ENCODE data around the gene PCSK1N.

The PCSK1N gene

GRCh38 chrX:48785540-48786214, 49.7 kb downstream of the PCSK1N start:
- TF ChIP-seq CTCF (IDR thresholded peaks at IDR 0.05; ENCODE audit: low read depth, low read length) = no peak
- in situ Hi-C loops (cut with HindIII; ENCODE audit: low sequenced_read_pairs) = no loop called here
- no peak for DNase-seq (ENCODE audit: low read depth, low spot score)
- H3K4me3 ChIP-seq (ENCODE audit: low read depth, low read length) = no peak overlapping the region

- TF ChIP-seq CTCF (IDR thresholded peaks at IDR 0.05; ENCODE audit: low read depth, low read length) = no peak
- DNase-seq (ENCODE audit: low read depth, low spot score) = no peak
- no peak overlapping the region for H3K4me3 ChIP-seq (ENCODE audit: low read depth, low read length)
- in situ Hi-C loops (cut with HindIII; ENCODE audit: low sequenced_read_pairs) = no loop called here
Observed at GRCh38 chrX:48785186-48785539, 50.2 kb downstream of the PCSK1N start.

- H3K4me3 ChIP-seq (ENCODE audit: low read depth, low read length) = no peak overlapping the region
- in situ Hi-C loops (cut with HindIII; ENCODE audit: low sequenced_read_pairs) = no loop called here
- no peak for DNase-seq (ENCODE audit: low read depth, low spot score)
- no peak for TF ChIP-seq CTCF (IDR thresholded peaks at IDR 0.05; ENCODE audit: low read depth, low read length)
Observed at GRCh38 chrX:48784726-48785125, 50.7 kb downstream of the PCSK1N start.

GRCh38 chrX:48782795-48783194, 52.6 kb downstream of the PCSK1N start:
- in situ Hi-C loops (cut with HindIII; ENCODE audit: low sequenced_read_pairs) = no loop called here
- DNase-seq (ENCODE audit: low read depth, low spot score) = no peak
- no peak for TF ChIP-seq CTCF (IDR thresholded peaks at IDR 0.05; ENCODE audit: low read depth, low read length)
- no peak overlapping the region for H3K4me3 ChIP-seq (ENCODE audit: low read depth, low read length)

- no peak for TF ChIP-seq CTCF (IDR thresholded peaks at IDR 0.05; ENCODE audit: low read depth, low read length)
Observed at GRCh38 chrX:48782216-48782615, 53.2 kb downstream of the PCSK1N start.

GRCh38 chrX:48781705-48782104, 53.7 kb downstream of the PCSK1N start:
- no peak for DNase-seq (ENCODE audit: low read depth, low spot score)
- H3K4me3 ChIP-seq (ENCODE audit: low read depth, low read length) = no peak overlapping the region
- in situ Hi-C loops (cut with HindIII; ENCODE audit: low sequenced_read_pairs) = no loop called here
- no peak for TF ChIP-seq CTCF (IDR thresholded peaks at IDR 0.05; ENCODE audit: low read depth, low read length)

More at GRCh38 chrX:48782216-48782615, 53.2 kb downstream of the PCSK1N start:
- no peak overlapping the region for H3K4me3 ChIP-seq (ENCODE audit: low read depth, low read length)
- no peak for DNase-seq (ENCODE audit: low read depth, low spot score)
- in situ Hi-C loops (cut with HindIII; ENCODE audit: low sequenced_read_pairs) = no loop called here
